ENCODE results near the gene CCSER1. TPM values are rescaled to one million over a fixed set of nuclear protein-coding genes. Genes with fewer than 3 reads are reported as not detected.

Gene CCSER1
- total RNA-seq, 1 experiment from 2014 or later, result 0.05 TPM

DNA sequence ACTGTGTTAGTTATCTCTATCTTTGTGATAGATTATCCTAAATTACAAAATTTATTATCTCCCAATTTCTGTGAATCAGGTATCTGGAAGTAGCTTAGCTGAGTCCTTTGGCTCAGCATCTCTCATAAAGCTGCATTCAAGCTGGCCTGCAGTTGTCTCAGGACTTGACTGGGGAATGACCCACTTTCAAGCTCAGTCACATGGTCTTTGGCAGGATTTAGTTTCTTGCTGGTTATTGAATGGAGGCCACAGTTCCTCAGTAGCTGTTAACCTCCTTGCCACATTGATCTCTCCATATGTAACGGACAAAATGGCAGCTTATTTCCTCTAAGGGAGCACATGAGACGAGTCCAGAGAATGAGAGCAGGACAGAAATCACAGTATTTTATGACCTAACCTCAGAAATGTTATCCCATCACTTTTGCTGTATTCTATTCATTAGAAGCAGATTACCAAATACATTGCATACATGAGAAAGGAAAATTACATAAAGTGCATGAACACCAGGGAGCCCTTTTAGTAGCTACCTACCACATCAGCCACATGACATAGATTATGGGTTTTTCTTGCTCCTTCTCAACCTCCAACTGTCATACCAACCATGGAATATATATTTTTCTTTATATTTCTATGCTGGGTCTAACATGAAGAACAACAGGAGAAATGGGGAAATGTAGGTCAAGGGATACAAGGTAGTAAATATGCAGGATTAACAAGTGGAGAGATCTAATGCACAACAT is 730.1 kb downstream of the CCSER1 start:
- H3K4me3 ChIP-seq (ENCODE audit: low read depth in 2 of 2, low read length in 2 of 2), result no peak overlapping the region
- intact Hi-C loops (cut with micrococcal nuclease; ENCODE audit: unreplicated experiment) (no loop called here), in situ Hi-C loops (cut with HindIII; ENCODE audit: low pct_unique_long_range_greater_than_20kb, low sequenced_read_pairs) (no loop called here)
- H3K27me3 ChIP-seq (ENCODE audit: control insufficient read depth, insufficient read depth, low read length), result no peaks in the 10 kb centered on the region
- ATAC-seq (no peak), DNase-seq (ENCODE audit: low read depth, low spot score) (no peak)
- BruUV-seq (replicated peaks), result no TSS peak
- TF ChIP-seq, protein P1, sequence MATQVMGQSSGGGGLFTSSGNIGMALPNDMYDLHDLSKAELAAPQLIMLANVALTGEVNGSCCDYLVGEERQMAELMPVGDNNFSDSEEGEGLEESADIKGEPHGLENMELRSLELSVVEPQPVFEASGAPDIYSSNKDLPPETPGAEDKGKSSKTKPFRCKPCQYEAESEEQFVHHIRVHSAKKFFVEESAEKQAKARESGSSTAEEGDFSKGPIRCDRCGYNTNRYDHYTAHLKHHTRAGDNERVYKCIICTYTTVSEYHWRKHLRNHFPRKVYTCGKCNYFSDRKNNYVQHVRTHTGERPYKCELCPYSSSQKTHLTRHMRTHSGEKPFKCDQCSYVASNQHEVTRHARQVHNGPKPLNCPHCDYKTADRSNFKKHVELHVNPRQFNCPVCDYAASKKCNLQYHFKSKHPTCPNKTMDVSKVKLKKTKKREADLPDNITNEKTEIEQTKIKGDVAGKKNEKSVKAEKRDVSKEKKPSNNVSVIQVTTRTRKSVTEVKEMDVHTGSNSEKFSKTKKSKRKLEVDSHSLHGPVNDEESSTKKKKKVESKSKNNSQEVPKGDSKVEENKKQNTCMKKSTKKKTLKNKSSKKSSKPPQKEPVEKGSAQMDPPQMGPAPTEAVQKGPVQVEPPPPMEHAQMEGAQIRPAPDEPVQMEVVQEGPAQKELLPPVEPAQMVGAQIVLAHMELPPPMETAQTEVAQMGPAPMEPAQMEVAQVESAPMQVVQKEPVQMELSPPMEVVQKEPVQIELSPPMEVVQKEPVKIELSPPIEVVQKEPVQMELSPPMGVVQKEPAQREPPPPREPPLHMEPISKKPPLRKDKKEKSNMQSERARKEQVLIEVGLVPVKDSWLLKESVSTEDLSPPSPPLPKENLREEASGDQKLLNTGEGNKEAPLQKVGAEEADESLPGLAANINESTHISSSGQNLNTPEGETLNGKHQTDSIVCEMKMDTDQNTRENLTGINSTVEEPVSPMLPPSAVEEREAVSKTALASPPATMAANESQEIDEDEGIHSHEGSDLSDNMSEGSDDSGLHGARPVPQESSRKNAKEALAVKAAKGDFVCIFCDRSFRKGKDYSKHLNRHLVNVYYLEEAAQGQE (IDR thresholded peaks at IDR 0.05; ENCODE audit: insufficient read depth in 1 of 2, low read depth in 2 of 2, low read length in 1 of 2), result no peak
- TF ChIP-seq, protein P2, sequence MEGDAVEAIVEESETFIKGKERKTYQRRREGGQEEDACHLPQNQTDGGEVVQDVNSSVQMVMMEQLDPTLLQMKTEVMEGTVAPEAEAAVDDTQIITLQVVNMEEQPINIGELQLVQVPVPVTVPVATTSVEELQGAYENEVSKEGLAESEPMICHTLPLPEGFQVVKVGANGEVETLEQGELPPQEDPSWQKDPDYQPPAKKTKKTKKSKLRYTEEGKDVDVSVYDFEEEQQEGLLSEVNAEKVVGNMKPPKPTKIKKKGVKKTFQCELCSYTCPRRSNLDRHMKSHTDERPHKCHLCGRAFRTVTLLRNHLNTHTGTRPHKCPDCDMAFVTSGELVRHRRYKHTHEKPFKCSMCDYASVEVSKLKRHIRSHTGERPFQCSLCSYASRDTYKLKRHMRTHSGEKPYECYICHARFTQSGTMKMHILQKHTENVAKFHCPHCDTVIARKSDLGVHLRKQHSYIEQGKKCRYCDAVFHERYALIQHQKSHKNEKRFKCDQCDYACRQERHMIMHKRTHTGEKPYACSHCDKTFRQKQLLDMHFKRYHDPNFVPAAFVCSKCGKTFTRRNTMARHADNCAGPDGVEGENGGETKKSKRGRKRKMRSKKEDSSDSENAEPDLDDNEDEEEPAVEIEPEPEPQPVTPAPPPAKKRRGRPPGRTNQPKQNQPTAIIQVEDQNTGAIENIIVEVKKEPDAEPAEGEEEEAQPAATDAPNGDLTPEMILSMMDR (IDR thresholded peaks at IDR 0.05), result no peak
- TF ChIP-seq POLR2AphosphoS5 (IDR thresholded peaks at IDR 0.05; ENCODE audit: low read depth, low read length) (no peak), SIN3A (IDR thresholded peaks at IDR 0.05; ENCODE audit: borderline replicate concordance, insufficient read depth, low read depth, low read length) (no peak), TCF7L2 (IDR thresholded peaks at IDR 0.05; ENCODE audit: low read depth, low read length) (no peak)
- no peak overlapping the region for H3K27ac ChIP-seq (ENCODE audit: low read length)
- CTCF ChIA-PET, result no interaction called here
- H3K4me1 ChIP-seq (ENCODE audit: control insufficient read depth, insufficient read depth, low read length), result no peaks in the 10 kb centered on the region
- no peaks in the 10 kb centered on the region; the same call in 1 of the 2 replicates for H3K36me3 ChIP-seq (ENCODE audit: control insufficient read depth, insufficient read depth, low read length)
- no peaks in the 10 kb centered on the region for H3K9me3 ChIP-seq (ENCODE audit: control insufficient read depth, insufficient read depth, low read depth, low read length)
- POLR2A ChIA-PET, result no interaction called here

DNA sequence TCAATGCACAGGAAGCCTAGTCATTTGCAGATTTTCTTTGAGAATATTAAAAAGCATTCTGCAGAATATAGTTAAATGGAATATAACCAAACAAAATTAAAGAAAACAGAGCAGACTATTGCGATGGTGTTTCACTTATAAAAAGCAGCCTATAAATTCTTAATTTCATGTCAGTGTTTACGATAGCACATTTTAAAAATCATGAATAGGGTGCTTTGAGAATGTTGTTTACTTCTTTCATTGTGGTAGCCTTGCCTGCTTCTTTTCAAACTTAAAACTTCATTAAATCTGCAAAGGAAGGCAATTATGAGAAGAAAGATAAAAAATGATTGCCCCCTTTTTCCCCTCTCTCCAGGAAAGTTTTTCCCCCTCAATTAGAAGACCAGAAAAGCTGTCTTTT is 748.6 kb downstream of the CCSER1 start:
- ChIA-PET CTCF (no interaction called here), POLR2A (no interaction called here)
- ATAC-seq, result no peak

More for the DNA sequence above, 748.6 kb downstream of the CCSER1 start:
- H3K4me3 ChIP-seq (ENCODE audit: low read depth in 2 of 2, low read length in 2 of 2), result no peak overlapping the region
- in situ Hi-C loops (cut with HindIII; ENCODE audit: low pct_unique_long_range_greater_than_20kb, low sequenced_read_pairs) (no loop called here), intact Hi-C loops (cut with micrococcal nuclease; ENCODE audit: unreplicated experiment) (no loop called here)
- TF ChIP-seq TCF7L2 (IDR thresholded peaks at IDR 0.05; ENCODE audit: low read depth, low read length) (no peak), SIN3A (IDR thresholded peaks at IDR 0.05; ENCODE audit: borderline replicate concordance, insufficient read depth, low read depth, low read length) (no peak), POLR2AphosphoS5 (IDR thresholded peaks at IDR 0.05; ENCODE audit: low read depth, low read length) (no peak)
- TF ChIP-seq, protein P1 (IDR thresholded peaks at IDR 0.05; ENCODE audit: insufficient read depth in 1 of 2, low read depth in 2 of 2, low read length in 1 of 2), result no peak
- TF ChIP-seq, protein P2 (IDR thresholded peaks at IDR 0.05), result no peak
- H3K27ac ChIP-seq (ENCODE audit: low read length), result no peak overlapping the region
- H3K4me1 ChIP-seq (ENCODE audit: control insufficient read depth, insufficient read depth, low read length), result no peaks in the 10 kb centered on the region
- no peak for DNase-seq (ENCODE audit: low read depth, low spot score)
- H3K27me3 ChIP-seq (ENCODE audit: control insufficient read depth, insufficient read depth, low read length), result no peaks in the 10 kb centered on the region
- H3K36me3 ChIP-seq (ENCODE audit: control insufficient read depth, insufficient read depth, low read length), result no peaks in the 10 kb centered on the region
- BruUV-seq (replicated peaks), result no TSS peak
- H3K9me3 ChIP-seq (ENCODE audit: control insufficient read depth, insufficient read depth, low read depth, low read length), result no peaks in the 10 kb centered on the region
